OCI-LY7 (cell line): ENCODE results near the gene PCDHGA6. TPM values are rescaled to one million over a fixed set of nuclear protein-coding genes. Genes with fewer than 3 reads are reported as not detected.

Experiments used
- BruUV-seq: library from RNA; stranded (reverse); fragments of 400-500 nt; replicated peaks from 2 replicates; lab custom pipeline; 2021; lab: Mats Ljungman, UMichigan
- CTCF ChIA-PET: fragments of 300-600 bp; sonication (Branson Sonifier 250); formaldehyde crosslinking; loops from one replicate; lab custom pipeline; 2022; ENCODE audit warnings: antibody characterized with exemption; ENCODE audit not compliant: unreplicated experiment; lab: Charles Lee
- POLR2A ChIA-PET: fragments of 300-600 bp; sonication (Branson Sonifier 250); formaldehyde crosslinking; loops from one replicate; lab custom pipeline; 2022; ENCODE audit warnings: antibody characterized with exemption; lab: Charles Lee
- DNase-seq: peaks from one replicate; pipeline ENCODE4 v3.0.0-alpha.2; 2015; ENCODE audit warnings: low spot score
- H2AFZ ChIP-seq: fragments of 200-600 bp; sonication (generic), shearing (Covaris generic); 2 replicates; pipeline ENCODE4 v1.6.1; 2014; ENCODE audit warnings: mild to moderate bottlenecking, antibody characterized with exemption, low read length, moderate library complexity
- H3K27ac ChIP-seq: fragments of 200-600 bp; sonication (generic); 2 replicates; pipeline ENCODE4 v1.5.1; 2014; ENCODE audit warnings: mixed run types, low read depth, mild to moderate bottlenecking, moderate library complexity, low read length, inconsistent platforms; ENCODE audit not compliant: poor library complexity, severe bottlenecking
- H3K36me3 ChIP-seq: fragments of 200-600 bp; sonication (generic); 2 replicates; pipeline ENCODE4 v1.6.1; 2014; ENCODE audit warnings: mild to moderate bottlenecking, antibody characterized with exemption, low read length, moderate library complexity, mixed read lengths; ENCODE audit not compliant: insufficient read depth
- H3K4me1 ChIP-seq: fragments of 200-600 bp; sonication (generic); 2 replicates; pipeline ENCODE4 v1.5.1; 2014; ENCODE audit warnings: mild to moderate bottlenecking, low read length; ENCODE audit not compliant: insufficient read depth, poor library complexity, severe bottlenecking
- H3K4me2 ChIP-seq: fragments of 200-600 bp; sonication (generic); 2 replicates; pipeline ENCODE4 v1.6.1; 2014; ENCODE audit warnings: mild to moderate bottlenecking, low read length
- H3K4me3 ChIP-seq: fragments of 200-600 bp; sonication (generic); 2 replicates; pipeline ENCODE4 v1.5.1; 2014; ENCODE audit warnings: mild to moderate bottlenecking, low read depth, low read length; ENCODE audit not compliant: poor library complexity, severe bottlenecking
- H3K79me2 ChIP-seq: fragments of 200-600 bp; sonication (generic); 2 replicates; pipeline ENCODE4 v1.6.1; 2016; ENCODE audit warnings: low read depth, mild to moderate bottlenecking, low read length, moderate library complexity, mixed read lengths; ENCODE audit not compliant: insufficient read depth
- H3K9me2 ChIP-seq: fragments of 200-600 bp; sonication (generic); 2 replicates; pipeline ENCODE4 v1.6.1; 2016; ENCODE audit warnings: mild to moderate bottlenecking, low read length, mixed read lengths; ENCODE audit not compliant: insufficient read depth
- H3K9me3 ChIP-seq: fragments of 200-600 bp; sonication (generic); 2 replicates; pipeline ENCODE4 v1.6.1; 2014; ENCODE audit warnings: mild to moderate bottlenecking, mixed run types, low read length, mixed read lengths
- H4K20me1 ChIP-seq: fragments of 200-600 bp; sonication (generic); 2 replicates; pipeline ENCODE4 v1.6.1; 2014; ENCODE audit warnings: mild to moderate bottlenecking, antibody characterized with exemption, low read length, moderate library complexity, mixed read lengths; ENCODE audit not compliant: insufficient read depth
- EZH2phosphoT487 ChIP-seq: fragments of 200-600 bp; sonication (generic); IDR thresholded peaks from 2 replicates; pipeline ENCODE4 v1.6.1; 2018; ENCODE audit warnings: low read depth, borderline replicate concordance, mild to moderate bottlenecking, mixed run types, antibody characterized with exemption, low read length, moderate library complexity, mixed read lengths
- intact Hi-C: fragments of 100-400 bp; cut with micrococcal nuclease; formaldehyde crosslinking; loops from one replicate; pipeline ENCODE4 v1.10.0; 2022; ENCODE audit not compliant: unreplicated experiment
- total RNA-seq, 2 experiments: library from RNA; depleted of rRNA in 1 of 2; stranded (reverse); fragments of >200 nt in 1 of 2; shearing (Covaris generic) in 1 of 2; gene quantifications; 2 replicates each; pipeline ENCODE4 v1.2.3, GENCODE V29; 2014 to 2022
- TF ChIP-seq, protein P1 (sequence below): fragments of 200-600 bp; sonication (generic); conservative IDR thresholded peaks from 2 replicates; pipeline ENCODE4 v1.5.1; 2014; ENCODE audit warnings: mild to moderate bottlenecking, antibody characterized with exemption, low read length, moderate library complexity, mixed read lengths

PCDHGA6 gene
- total RNA-seq, 2 experiments from 2014 or later, result 5.5 to 6.3 TPM

DNA sequence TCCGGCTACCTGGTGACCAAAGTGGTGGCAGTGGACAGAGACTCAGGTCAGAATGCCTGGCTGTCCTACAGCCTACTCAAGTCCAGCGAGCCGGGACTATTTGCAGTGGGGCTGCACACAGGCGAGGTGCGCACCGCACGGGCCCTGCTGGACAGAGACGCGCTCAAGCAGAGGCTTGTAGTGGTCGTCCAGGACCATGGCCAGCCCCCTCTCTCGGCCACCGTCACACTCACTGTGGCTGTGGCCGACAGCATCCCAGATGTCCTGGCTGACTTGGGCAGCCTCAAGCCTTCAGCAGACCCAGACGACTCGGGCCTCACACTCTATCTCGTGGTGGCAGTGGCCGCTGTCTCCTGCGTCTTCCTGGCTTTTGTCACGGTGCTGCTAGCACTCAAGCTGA is 16.7 kb upstream of the PCDHGA6 start:
- no peak overlapping the region for H2AFZ ChIP-seq
- H3K4me2 ChIP-seq, result no peak overlapping the region
- H3K9me2 ChIP-seq, result no peaks in the 10 kb centered on the region
- H3K9me3 ChIP-seq, result no peaks in the 10 kb centered on the region; the same call in 1 of the 2 replicates
- ChIA-PET CTCF (no interaction called here), POLR2A (no interaction called here)
- BruUV-seq, result no TSS peak
- TF ChIP-seq, protein P1, sequence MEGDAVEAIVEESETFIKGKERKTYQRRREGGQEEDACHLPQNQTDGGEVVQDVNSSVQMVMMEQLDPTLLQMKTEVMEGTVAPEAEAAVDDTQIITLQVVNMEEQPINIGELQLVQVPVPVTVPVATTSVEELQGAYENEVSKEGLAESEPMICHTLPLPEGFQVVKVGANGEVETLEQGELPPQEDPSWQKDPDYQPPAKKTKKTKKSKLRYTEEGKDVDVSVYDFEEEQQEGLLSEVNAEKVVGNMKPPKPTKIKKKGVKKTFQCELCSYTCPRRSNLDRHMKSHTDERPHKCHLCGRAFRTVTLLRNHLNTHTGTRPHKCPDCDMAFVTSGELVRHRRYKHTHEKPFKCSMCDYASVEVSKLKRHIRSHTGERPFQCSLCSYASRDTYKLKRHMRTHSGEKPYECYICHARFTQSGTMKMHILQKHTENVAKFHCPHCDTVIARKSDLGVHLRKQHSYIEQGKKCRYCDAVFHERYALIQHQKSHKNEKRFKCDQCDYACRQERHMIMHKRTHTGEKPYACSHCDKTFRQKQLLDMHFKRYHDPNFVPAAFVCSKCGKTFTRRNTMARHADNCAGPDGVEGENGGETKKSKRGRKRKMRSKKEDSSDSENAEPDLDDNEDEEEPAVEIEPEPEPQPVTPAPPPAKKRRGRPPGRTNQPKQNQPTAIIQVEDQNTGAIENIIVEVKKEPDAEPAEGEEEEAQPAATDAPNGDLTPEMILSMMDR, result no peak
- no peak for TF ChIP-seq EZH2phosphoT487
- H3K4me3 ChIP-seq, result no peak overlapping the region
- intact Hi-C loops, result loop anchor here (5.0 to 10.0 kb wide), 2 partner anchors 55 to 162 kb away; partner anchors contain the start of genes PCDHB10, PCDHB11 and PCDHGA10
- no peak overlapping the region for H3K27ac ChIP-seq
- DNase-seq, result no peak
- no peaks in the 10 kb centered on the region; the same call in 1 of the 2 replicates for H3K36me3 ChIP-seq
- peaks cover 7% of the 10 kb centered on the region; the same call in 1 of the 2 replicates for H3K79me2 ChIP-seq
- H4K20me1 ChIP-seq, result no peaks in the 10 kb centered on the region
- H3K4me1 ChIP-seq, result peaks cover 25% of the 10 kb centered on the region

DNA sequence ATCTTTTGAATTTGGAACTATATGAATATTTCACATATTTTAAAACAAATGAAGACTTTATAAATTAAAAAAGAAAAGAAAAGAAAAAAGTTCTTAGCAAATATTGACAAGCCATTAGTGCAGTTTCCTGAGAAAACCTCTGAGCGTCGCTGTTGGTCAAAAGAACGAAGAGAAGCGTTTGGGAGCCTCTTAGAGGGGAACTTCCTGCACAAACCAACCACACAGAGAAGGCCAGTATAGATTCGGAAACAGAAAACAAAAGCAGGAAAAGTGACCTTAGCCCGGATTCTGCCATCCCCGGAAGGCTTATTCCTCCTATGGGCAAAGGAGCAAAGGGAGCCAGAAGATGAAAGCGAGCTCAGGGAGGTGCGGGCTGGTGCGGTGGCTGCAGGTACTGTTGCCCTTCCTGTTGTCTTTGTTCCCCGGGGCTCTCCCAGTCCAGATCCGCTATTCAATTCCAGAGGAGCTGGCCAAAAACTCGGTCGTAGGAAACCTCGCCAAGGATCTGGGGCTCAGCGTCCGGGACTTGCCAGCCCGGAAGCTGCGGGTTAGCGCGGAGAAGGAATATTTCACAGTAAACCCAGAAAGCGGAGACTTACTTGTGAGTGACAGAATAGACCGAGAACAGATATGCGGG is 13.8 kb upstream of the PCDHGA6 start, which contains the start of gene PCDHGB2:
Gene PCDHGB2 (plus strand): TSS at position 205 of the 637 bp plus-strand sequence. CDS start 142 bp downstream, at position 347.
- Histone ChIP-seq H3K79me2 (peaks cover 24% of the 10 kb centered on the region; the same call in 1 of the 2 replicates), H3K9me2 (no peaks in the 10 kb centered on the region), H4K20me1 (no peaks in the 10 kb centered on the region), H3K4me2 (peak within 1 kb of the TSS; percentile 70), H3K4me1 (peaks cover 42% of the 10 kb centered on the region), H3K27ac (peak within 1 kb of the TSS; percentile 21), H3K36me3 (peaks cover 15% of the 10 kb centered on the region), H3K9me3 (no peaks in the 10 kb centered on the region; the same call in 1 of the 2 replicates), H2AFZ (peak within 1 kb of the TSS; percentile 63), H3K4me3 (peak within 1 kb of the TSS; percentile 65)
- peak; percentile 85 for DNase-seq
- BruUV-seq, result TSS peak; percentile 72
- intact Hi-C loops, result loop anchor here (1.0 to 10.0 kb wide), 4 partner anchors 52 to 204 kb away; partner anchors contain the start of genes PCDHB10, PCDHB11, PCDHGA10 and PCDHGC3
- POLR2A ChIA-PET, result interaction anchor here (1.0 to 1.2 kb wide), 3 partner anchors 61 to 204 kb away, joined by 3 to 6 read pairs (median 3); partner anchors contain the start of gene PCDHGA11
- CTCF ChIA-PET, result interaction anchor here (0.6 to 1.2 kb wide), 4 partner anchors 10 to 198 kb away, joined by 3 to 7 read pairs (median 4); partner anchors contain the start of gene PCDHGB7
- TF ChIP-seq EZH2phosphoT487, result no peak
- TF ChIP-seq, protein P1, result peak; percentile 94
